HG03039 (cell line): ENCODE measurements around the gene CBARP.

Experiments
- ATAC-seq: cut with Tn5 transposase; IDR thresholded peaks from one replicate; pipeline ENCODE4 v1.9.1; 2021; ENCODE audit warnings: mild to moderate bottlenecking, moderate library complexity; ENCODE audit not compliant: unreplicated experiment

Gene CBARP

GRCh38 chr19:1266129-1266915 is 28.5 kb upstream of the CBARP start:
- ATAC-seq, result peak; percentile 29

- no peak for ATAC-seq
Observed at GRCh38 chr19:1265615-1266128, 27.9 kb upstream of the CBARP start.

DNA sequence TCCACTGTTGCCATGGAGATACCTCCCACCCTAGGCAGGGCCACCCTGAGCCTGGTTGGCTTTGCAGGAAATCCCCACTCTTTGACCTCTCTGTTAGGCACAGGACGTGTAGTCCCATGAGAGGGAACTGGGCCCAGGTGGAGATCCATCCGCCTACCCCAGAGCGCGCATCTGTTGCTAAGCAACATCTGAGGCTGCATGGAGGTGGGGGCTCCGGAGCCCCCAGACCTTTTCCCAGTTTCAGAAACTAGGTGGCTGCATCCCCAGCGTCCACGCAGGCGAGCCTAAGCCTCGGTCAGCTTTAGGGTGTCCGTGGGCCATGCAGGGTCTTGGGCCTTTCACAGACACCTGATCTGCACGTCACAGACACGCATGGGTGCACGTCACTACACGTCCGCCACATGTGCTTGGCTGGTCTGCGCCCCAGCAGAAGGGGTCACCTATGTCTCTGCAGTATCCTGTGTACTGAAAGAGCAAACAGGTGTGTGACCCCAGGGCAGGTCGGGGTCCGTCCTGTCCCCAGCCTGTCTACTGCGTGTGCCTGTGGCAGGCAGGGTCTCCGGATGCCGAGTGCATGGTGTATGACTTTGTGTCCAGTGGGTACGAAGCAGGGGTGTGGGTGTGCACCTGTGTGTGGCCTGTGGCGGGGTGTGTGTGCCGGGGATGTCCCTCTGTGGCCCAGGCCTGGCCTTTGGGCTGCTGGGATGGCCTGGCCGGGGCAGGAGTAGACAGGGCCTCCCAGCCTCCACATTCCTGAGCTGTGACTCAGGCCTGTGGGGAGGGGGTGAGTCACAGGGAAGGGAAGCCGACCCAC is 27.2 kb upstream of the CBARP start:
- no peak for ATAC-seq

GRCh38 chr19:1263188-1263587 is 25.4 kb upstream of the CBARP start:
- ATAC-seq, result no peak

DNA sequence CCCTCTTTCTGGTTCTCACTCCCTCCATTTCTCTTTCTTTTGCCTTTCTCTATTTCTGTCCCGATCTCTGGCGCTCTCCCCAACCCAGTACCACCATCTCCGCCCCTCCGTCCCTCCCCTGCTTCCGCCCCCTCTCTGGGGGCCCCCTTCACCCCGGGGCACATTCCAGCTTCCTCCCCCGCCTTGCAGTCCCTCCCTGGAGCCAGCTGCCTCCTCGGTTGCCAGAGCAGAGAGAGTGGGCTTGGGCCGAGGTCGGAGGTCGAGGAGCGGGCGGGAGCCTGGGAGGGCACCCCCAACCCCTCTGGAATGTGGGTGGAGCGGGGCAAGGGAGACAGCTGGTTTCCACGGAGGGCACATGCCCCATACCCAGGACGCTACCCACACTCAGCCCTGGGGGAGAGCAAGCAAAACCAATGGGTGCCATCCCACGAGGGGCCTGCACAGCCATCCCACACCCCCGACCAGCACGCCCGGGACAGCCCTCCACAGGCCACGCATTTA is 24.9 kb upstream of the CBARP start:
- ATAC-seq, result no peak

DNA sequence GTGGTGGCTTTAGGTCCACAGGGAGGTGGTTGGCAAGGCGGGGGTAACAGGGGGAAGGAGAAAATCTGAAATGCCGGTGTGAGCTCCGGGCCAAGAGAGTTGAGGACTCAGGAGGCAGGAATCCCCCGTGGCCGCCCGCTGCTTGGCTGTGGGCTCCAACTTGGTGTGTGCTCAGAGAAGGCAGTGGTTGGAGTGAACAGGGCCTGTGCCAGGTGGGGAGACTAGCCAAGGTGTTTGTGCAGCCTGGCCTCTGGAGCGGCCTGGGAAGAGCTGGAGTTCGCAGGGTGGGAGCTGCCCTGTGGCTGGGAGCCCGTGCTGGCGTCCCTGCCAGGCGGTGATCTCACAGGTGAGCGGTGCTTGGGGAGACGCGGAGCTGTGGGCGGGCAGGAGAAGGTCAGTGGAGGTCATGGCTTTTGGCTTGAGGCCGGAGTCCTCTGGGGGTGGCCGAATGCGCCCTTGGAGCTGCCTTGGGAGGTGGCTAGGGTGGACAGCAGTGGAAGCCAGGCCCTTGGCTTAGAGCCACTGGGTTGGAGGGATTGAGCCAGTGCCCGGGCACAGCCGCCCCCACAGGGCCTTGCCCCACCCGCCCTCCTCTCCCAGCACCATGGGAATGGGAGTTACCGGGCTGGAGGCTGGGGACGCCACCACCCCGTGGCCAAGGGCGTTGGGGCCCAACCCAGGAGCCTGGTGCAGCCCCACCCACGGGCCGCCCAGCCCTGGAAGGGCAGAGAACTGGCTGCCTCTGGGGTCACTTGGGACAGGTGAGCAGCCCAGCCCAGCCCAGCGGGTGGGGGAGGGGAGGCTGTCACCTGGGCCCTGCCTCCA is 24.2 kb upstream of the CBARP start:
- ATAC-seq, result no peak

DNA sequence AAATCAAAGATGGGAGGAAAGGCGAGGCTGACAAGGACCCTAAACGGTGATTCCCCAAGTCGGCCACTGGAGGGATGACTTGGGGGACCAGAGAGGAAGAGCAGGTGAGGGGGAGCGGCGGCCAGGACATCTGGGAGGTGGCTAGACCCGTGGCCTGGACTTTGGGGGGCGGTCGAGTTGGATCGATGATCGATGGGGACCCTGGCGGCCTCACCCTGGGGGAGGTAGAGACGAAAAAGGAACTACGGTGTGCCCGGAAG is 23.7 kb upstream of the CBARP start:
- ATAC-seq, result no peak

- peak; percentile 66 for ATAC-seq
Observed at GRCh38 chr19:1260749-1261537, 23.1 kb upstream of the CBARP start.

GRCh38 chr19:1259876-1260748 is 22.3 kb upstream of the CBARP start:
- peak; percentile 0 for ATAC-seq

DNA sequence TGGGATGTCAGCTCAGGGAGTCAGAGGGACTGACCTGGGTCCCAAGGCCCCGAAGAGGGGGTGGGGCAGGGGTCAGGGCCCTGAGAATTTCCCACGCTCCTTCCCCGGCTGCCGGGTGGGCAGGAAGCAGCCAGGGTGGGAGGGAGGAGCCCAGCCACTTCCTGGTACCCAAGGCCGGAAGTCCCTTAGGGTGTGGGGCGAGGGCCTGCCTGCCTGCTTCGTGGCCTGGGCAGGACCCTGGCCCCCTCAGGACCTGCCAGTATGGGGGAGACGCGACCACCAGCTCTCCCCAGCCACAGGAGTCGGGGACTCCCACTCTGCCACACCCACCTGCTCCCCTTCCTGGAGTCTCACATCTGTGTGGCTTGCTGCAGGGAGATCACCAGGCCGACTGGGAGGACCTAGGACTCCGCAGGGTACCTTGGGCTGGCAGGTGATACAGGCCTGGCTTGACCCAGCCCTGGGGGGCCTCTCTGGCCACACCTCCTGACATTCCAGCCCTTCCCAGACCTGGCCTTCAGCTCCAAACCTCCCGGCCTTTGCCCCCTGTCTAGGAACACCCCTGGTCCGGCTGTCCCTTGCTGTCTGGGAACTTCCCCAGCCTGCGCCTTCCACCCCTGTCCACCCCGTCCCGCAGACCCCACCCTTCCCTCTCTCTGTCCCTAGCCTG is 21.5 kb upstream of the CBARP start:
- ATAC-seq, result no peak

DNA sequence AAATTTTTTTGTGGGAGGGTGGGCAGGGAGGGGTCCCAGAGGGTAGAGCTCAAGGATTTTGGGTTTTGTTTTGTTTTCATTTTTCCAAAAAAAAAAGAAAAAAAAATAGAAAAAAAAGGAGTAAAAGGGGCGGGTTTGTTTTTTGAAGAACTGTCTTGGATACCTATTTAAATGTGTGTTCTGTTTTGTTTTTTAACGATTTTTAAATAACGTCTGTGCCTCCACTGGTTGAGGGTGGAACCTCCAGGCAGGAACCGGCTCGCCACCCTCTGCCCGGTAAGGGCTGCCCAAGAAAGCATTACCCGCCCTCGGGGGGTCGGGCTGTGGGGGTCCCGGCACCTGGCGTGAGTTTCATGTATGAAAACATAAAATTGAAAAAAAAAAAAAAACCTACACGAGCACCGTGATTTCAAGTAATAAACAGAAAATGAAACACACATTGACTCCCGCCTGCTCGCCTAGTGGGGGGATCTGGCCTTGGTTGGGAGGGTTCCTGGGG is 21.0 kb upstream of the CBARP start:
- no peak for ATAC-seq

DNA sequence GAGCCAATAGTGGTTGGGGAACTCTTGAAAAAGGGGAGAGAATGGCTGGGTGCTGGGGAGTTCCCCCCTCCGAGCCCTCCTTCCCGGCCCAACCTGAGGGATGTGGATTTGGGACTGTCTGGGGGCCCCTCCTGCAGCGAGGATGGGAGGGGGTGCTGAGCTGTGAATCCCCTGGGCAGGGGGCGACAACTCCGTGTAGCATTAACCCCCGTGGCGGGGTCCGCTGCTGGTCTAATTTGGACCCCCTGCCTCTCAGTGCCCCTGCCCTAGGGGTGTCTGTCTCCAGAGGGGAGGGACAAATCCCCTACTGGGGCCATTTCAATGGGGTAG is 20.3 kb upstream of the CBARP start:
- no peak for ATAC-seq

DNA sequence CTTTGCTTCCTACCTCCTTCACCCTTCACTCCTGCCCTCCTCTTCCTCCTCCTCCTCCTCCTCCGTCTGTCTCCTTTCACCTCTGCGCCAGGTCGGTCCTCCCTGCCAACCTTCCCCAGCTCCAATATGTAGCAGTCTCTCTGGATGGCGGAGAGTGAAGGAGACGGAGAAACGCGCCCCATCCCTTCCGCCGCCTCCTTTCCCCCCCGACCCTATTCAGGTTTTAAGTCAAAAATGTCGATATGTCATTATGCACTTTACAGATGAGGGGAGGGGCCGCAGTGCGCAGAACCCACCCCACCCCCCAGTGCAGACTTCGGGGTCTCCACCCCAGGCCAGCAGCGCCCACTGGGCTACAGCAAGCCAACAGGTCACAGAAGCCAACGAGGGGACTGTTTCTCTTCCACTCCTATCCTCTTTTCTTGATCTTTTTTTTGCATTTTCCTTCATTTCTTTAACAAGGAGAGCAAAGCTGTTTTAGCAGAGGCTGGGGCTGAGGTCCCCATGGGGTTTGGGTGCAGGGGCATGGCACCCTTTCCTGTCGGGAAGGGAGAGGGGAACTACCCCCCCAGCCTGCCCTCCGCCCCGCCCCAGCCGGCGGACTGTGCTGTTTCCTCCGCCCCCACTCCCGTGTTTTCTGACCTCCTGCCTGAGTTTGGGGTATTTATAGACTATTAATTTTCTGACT is 19.8 kb upstream of the CBARP start:
- ATAC-seq, result no peak

- ATAC-seq, result no peak
Observed at GRCh38 chr19:1256646-1257474, 19.1 kb upstream of the CBARP start.

DNA sequence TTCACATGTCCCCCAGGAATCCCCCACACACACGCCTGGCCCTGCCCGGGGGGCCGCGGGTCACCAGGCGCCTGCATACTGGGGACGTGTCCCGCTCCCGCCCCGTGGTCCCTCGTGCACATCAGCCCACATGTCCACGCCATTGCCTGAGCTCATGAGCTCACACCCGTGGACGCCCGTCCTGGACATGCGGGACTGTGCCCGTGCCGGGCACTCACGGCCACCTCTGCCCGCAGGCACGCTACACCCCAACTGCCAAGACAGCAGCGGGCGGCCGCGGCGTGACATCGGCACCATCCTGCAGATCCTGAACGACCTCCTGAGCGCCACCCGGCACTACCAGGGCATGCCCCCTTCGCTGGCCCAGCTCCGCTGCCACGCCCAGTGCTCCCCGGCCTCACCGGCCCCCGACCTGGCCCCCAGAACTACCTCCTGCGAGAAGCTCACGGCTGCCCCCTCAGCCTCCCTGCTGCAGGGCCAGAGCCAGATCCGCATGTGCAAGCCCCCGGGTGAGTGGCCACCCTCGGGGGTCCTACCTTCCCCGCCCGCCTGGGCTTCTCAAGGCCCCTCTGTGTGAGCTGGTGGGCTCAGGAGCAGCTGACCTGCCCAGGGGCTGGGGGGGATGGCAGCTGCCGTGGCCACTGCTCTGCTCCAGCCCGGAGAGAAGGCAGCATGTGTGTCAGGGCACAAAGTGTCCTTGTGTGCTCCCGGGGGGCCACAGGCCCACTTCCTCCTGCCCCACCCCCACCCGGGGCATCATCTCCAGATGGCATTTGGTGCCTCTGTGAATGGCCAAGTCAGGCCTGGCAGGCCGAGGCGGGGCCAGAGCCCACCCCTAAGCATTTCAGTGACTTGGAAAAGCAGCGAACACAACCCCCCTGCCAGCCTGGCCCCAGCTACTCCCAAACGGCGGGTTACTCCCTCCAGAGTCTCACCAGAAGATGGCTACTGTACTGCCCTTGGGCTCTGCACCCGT is 17.7 kb upstream of the CBARP start:
- ATAC-seq, result no peak

DNA sequence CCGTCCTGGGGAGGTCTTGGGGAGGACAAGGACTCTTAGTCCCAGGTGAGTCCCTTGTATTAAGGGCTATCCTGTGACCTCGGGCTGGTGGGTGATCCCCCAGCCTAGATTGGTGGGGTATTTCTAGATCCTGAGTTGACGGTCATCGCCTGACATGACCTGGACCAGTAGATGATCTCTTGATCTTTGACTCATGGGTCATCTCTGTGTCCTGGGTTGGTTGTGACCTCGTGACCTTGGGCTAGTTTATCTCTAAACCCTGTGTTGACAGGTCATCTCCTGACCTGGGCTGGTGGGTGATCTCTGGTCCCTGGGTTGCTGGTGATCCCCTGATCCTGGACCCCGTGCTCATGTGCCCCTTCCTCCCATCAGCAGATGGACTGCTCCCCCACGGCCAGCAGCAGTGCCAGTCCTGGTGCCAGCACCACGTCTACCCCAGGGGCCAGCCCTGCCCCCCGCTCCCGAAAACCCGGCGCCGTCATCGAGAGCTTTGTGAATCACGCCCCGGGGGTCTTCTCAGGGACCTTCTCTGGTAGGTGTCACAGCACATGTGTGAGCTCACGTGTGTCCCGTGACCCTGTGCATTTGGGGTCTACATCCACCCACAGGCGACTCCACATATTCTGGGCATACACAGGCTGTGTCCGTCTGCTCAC is 16.9 kb upstream of the CBARP start:
- no peak for ATAC-seq
